Endothelial cell of umbilical vein (primary cell): Measurements from ENCODE around the gene HOXA13. TPM values are rescaled to one million over a fixed set of nuclear protein-coding genes. Genes with fewer than 3 reads are reported as not detected.

Source experiments
- BruUV-seq: library from RNA; stranded (reverse); fragments of 400-500 nt; replicated peaks from 2 replicates; lab custom pipeline; 2021; lab: Mats Ljungman, UMichigan
- CTCF ChIA-PET: fragments of 300-600, 350-600 bp; sonication (Branson Sonifier 250); formaldehyde crosslinking; loops from one replicate; lab custom pipeline; 2021; ENCODE audit warnings: antibody characterized with exemption, inconsistent platforms; lab: Charles Lee
- POLR2A ChIA-PET: fragments of 300-600, 350-600 bp; sonication (Branson Sonifier 250); formaldehyde crosslinking; loops from one replicate; lab custom pipeline; 2021; ENCODE audit warnings: antibody characterized with exemption, inconsistent platforms; lab: Charles Lee
- DNase-seq: peaks from one replicate; pipeline ENCODE4 v3.0.0-alpha.2; 2011; ENCODE audit warnings: low read depth, low spot score
- FAIRE-seq: peaks from 2 replicates; lab custom pipeline; 2011; peaks lifted over from hg19 to GRCh38; lab: Jason Lieb, UNC
- H2AFZ ChIP-seq: 2 replicates; pipeline ENCODE4 v1.6.0; 2012; ENCODE audit warnings: low read depth, low read length, control low read depth, inconsistent platforms
- H3K27ac ChIP-seq: 2 replicates; pipeline ENCODE4 v1.5.1; 2011; ENCODE audit warnings: low read depth, mild to moderate bottlenecking, control low read depth, low read length, moderate library complexity; ENCODE audit not compliant: insufficient read depth
- H3K27me3 ChIP-seq, 2 experiments: 2 replicates each; pipeline versions ENCODE4 v1.6.0 to v1.6.1; 2011; ENCODE audit warnings: low read length in 2 of 2, mixed read lengths in 1 of 2; ENCODE audit not compliant: control insufficient read depth in 2 of 2, insufficient read depth in 2 of 2
- H3K36me3 ChIP-seq, 2 experiments: 2 replicates in 1 of 2; 3 replicates in 1 of 2; pipeline ENCODE4 v1.5.1; 2011; ENCODE audit warnings: low read length in 2 of 2, mild to moderate bottlenecking in 1 of 2, moderate library complexity in 1 of 2; ENCODE audit not compliant: control insufficient read depth in 2 of 2, insufficient read depth in 2 of 2; ENCODE audit errors: extremely low read depth in 1 of 2
- H3K4me1 ChIP-seq: 3 replicates; pipeline ENCODE4 v1.5.1; 2011; ENCODE audit warnings: mild to moderate bottlenecking, low read length; ENCODE audit not compliant: control insufficient read depth, insufficient read depth; ENCODE audit errors: extremely low read depth
- H3K4me2 ChIP-seq: 2 replicates; pipeline ENCODE4 v1.6.1; 2011; ENCODE audit warnings: low read length, control low read depth, mixed read lengths; ENCODE audit not compliant: insufficient read depth
- H3K4me3 ChIP-seq, 3 experiments: fragments of 200-600 bp in 1 of 3; sonication (generic), shearing (Covaris generic) in 1 of 3; replicated peaks in 1 of 3; 2 replicates each; pipeline ENCODE4 v1.5.1; 2011 to 2016; ENCODE audit warnings: control low read depth in 3 of 3, low read length in 3 of 3, mild to moderate bottlenecking in 2 of 3, inconsistent platforms in 1 of 3, low read depth in 1 of 3, moderate library complexity in 1 of 3; ENCODE audit not compliant: insufficient read depth in 1 of 3
- H3K79me2 ChIP-seq: 2 replicates; pipeline ENCODE4 v1.6.0; 2012; ENCODE audit warnings: low read length, inconsistent platforms; ENCODE audit not compliant: control insufficient read depth, insufficient read depth
- H3K9ac ChIP-seq: replicated peaks from 2 replicates; pipeline ENCODE3; 2011; ENCODE audit warnings: low read length, control low read depth; ENCODE audit not compliant: insufficient read depth; ENCODE audit errors: extremely low read depth
- H3K9me1 ChIP-seq: replicated peaks from 3 replicates; pipeline ENCODE4 v1.6.0; 2011; ENCODE audit warnings: mild to moderate bottlenecking, low read length; ENCODE audit not compliant: control insufficient read depth, insufficient read depth; ENCODE audit errors: extremely low read depth
- H3K9me3 ChIP-seq: replicated peaks from 2 replicates; pipeline ENCODE4 v1.5.1; 2012; ENCODE audit warnings: low read length, inconsistent platforms; ENCODE audit not compliant: control insufficient read depth, insufficient read depth
- H4K20me1 ChIP-seq: replicated peaks from 2 replicates; pipeline ENCODE3; 2011; ENCODE audit warnings: mild to moderate bottlenecking, low read length; ENCODE audit not compliant: control insufficient read depth, insufficient read depth; ENCODE audit errors: extremely low read depth
- EZH2 ChIP-seq: IDR thresholded peaks from 2 replicates; pipeline ENCODE4 v1.6.1; 2012; ENCODE audit warnings: borderline replicate concordance, low read depth, mild to moderate bottlenecking, moderate library complexity, low read length, inconsistent platforms; ENCODE audit not compliant: severe bottlenecking
- JUN ChIP-seq: IDR thresholded peaks from 2 replicates; pipeline ENCODE4 v1.6.1; 2011; ENCODE audit warnings: borderline replicate concordance, low read depth; ENCODE audit not compliant: insufficient read length, insufficient read depth
- dilution Hi-C: fragments of 300-500 bp; cut with MboI; formaldehyde crosslinking; loops from one replicate; pipeline ENCODE4 v1.15.0; 2019; ENCODE audit warnings: low sequenced_read_pairs; ENCODE audit not compliant: extremely low pct_ligation_motif_present
- intact Hi-C: fragments of 100-400 bp; cut with micrococcal nuclease; formaldehyde crosslinking; loops from one replicate; pipeline ENCODE4 v1.10.0; 2022
- polyA plus RNA-seq, 4 experiments: library from polyadenylated mRNA; depleted of rRNA in 3 of 4; stranded (reverse) in 3 of 4; unstranded in 1 of 4; fragments of >200 nt; gene quantifications; 2 replicates each; pipeline versions ENCODE4 v1.2.1 to v1.2.3, GENCODE V29; 2011 to 2012; ENCODE audit warnings: missing spikeins in 1 of 4
- total RNA-seq: library from RNA; stranded (reverse); gene quantifications from 2 replicates; pipeline ENCODE4 v1.2.3, GENCODE V29; 2021
- TF ChIP-seq, protein P1 (sequence below), 2 donors: IDR thresholded peaks; 1 replicate in 1 of 2; 2 replicates in 1 of 2; pipeline ENCODE4 v1.5.1; 2011; ENCODE audit warnings: low read length in 2 of 2, mild to moderate bottlenecking in 2 of 2, moderate library complexity in 2 of 2, control low read depth in 1 of 2, inconsistent platforms in 1 of 2, low read depth in 1 of 2; ENCODE audit not compliant: insufficient read depth in 1 of 2; ENCODE audit errors: extremely low read depth in 1 of 2
- TF ChIP-seq, protein P2 (sequence below): IDR thresholded peaks from 2 replicates; pipeline ENCODE4 v1.6.1; 2011; ENCODE audit not compliant: insufficient read depth, insufficient read length

HOXA13 gene
- total and polyA plus RNA-seq, 2 donors (not counting 3 experiments of a cell fraction or from before 2014, with no cell fraction given) = 0.22 TPM; not detected in 1

GRCh38 chr7:27205325-27206280 is 5.7 kb upstream of the HOXA13 start:
- ChIA-PET POLR2A (no interaction called here), CTCF (interaction anchor here (0.7 to 2.5 kb wide), 8 partner anchors 10 to 888 kb away, joined by 3 to 22 read pairs (median 4); no protein-coding TSS in a partner anchor)
- H3K9ac ChIP-seq = no peak overlapping the region
- no peaks in the 10 kb centered on the region for H3K9me3 ChIP-seq
- DNase-seq = no peak
- dilution Hi-C loops = no loop called here
- no peaks in the 10 kb centered on the region for H3K79me2 ChIP-seq
- H3K4me2 ChIP-seq = peak overlapping the region; percentile 3
- peak; percentile 18 for FAIRE-seq
- no peak overlapping the region for H3K4me3 ChIP-seq
- H3K36me3 ChIP-seq = no peaks in the 10 kb centered on the region
- no peaks in the 10 kb centered on the region for H3K9me1 ChIP-seq
- no peaks in the 10 kb centered on the region for H4K20me1 ChIP-seq
- no peak overlapping the region for H3K27ac ChIP-seq
- intact Hi-C loops = no loop called here
- H2AFZ ChIP-seq = no peak overlapping the region
- H3K4me1 ChIP-seq = peaks cover 16% of the 10 kb centered on the region
- H3K27me3 ChIP-seq = peaks cover 79 to 81% of the 10 kb centered on the region in 2 experiments
- TF ChIP-seq, protein P1, sequence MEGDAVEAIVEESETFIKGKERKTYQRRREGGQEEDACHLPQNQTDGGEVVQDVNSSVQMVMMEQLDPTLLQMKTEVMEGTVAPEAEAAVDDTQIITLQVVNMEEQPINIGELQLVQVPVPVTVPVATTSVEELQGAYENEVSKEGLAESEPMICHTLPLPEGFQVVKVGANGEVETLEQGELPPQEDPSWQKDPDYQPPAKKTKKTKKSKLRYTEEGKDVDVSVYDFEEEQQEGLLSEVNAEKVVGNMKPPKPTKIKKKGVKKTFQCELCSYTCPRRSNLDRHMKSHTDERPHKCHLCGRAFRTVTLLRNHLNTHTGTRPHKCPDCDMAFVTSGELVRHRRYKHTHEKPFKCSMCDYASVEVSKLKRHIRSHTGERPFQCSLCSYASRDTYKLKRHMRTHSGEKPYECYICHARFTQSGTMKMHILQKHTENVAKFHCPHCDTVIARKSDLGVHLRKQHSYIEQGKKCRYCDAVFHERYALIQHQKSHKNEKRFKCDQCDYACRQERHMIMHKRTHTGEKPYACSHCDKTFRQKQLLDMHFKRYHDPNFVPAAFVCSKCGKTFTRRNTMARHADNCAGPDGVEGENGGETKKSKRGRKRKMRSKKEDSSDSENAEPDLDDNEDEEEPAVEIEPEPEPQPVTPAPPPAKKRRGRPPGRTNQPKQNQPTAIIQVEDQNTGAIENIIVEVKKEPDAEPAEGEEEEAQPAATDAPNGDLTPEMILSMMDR (IDR thresholded peaks at IDR 0.05; ENCODE audit: extremely low read depth in 1 of 2, insufficient read depth in 1 of 2, low read depth in 1 of 2, low read length in 2 of 2) = no peak
- TF ChIP-seq EZH2 = peak; percentile 95
- TF ChIP-seq, protein P2, sequence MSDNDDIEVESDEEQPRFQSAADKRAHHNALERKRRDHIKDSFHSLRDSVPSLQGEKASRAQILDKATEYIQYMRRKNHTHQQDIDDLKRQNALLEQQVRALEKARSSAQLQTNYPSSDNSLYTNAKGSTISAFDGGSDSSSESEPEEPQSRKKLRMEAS = no peak
- TF ChIP-seq JUN = no peak
- no TSS peak for BruUV-seq
